Thyroid gland (tissue), 4 donors: ENCODE data around the gene A4GALT. TPM values are rescaled to one million over a fixed set of nuclear protein-coding genes. Genes with fewer than 3 reads are reported as not detected.

ENCODE experiments used
- DNase-seq, 2 donors: peaks; one replicate each; pipeline ENCODE4 v3.0.0-alpha.2; 2019
- H3K27ac ChIP-seq, 3 donors: fragments of 200-600 bp; sonication (generic); 1 replicate in 2 of 3; 2 replicates in 1 of 3; pipeline ENCODE4 v1.5.1; 2016 to 2019; ENCODE audit warnings: mild to moderate bottlenecking in 1 of 3, moderate library complexity in 1 of 3
- H3K27me3 ChIP-seq: fragments of 200-600 bp; sonication (generic); one replicate; pipeline ENCODE4 v1.5.1; 2019
- H3K36me3 ChIP-seq, 2 donors: fragments of 200-600 bp; sonication (generic); one replicate each; pipeline ENCODE4 v1.5.1; 2016 to 2019
- H3K4me1 ChIP-seq, 2 donors: fragments of 200-600 bp; sonication (generic); one replicate each; pipeline ENCODE4 v1.5.1; 2017 to 2019
- H3K4me3 ChIP-seq, 3 donors: fragments of 200-600 bp; sonication (generic); replicated peaks in 1 of 3; 1 replicate in 2 of 3; 2 replicates in 1 of 3; pipeline ENCODE4 v1.5.1; 2016; ENCODE audit warnings: mild to moderate bottlenecking in 1 of 3
- H3K9me3 ChIP-seq: fragments of 200-600 bp; sonication (generic); one replicate; pipeline ENCODE4 v1.5.1; 2017
- POLR2A ChIP-seq, 2 donors: fragments of 450-650 bp; IDR thresholded peaks; one replicate each; pipeline ENCODE4 v1.6.1; 2017; ENCODE audit warnings: antibody characterized with exemption in 2 of 2, mild to moderate bottlenecking in 2 of 2, moderate library complexity in 1 of 2
- WGBS, 2 donors: methylation state at CpG; one replicate each; pipeline ENCODE4 v1.1.5; 2017; 5-methylcytosine and 5-hydroxymethylcytosine counted together
- intact Hi-C: fragments of 100-400 bp; cut with DNase I; formaldehyde crosslinking; loops from one replicate; pipeline ENCODE4 v1.15.1; 2023
- total RNA-seq, 4 donors: library from RNA; depleted of rRNA; stranded (reverse); fragments of >200 nt; gene quantifications; one replicate each; pipeline ENCODE4 v1.2.3, GENCODE V29; 2016
- TF ChIP-seq, protein P1 (sequence below), 6 experiments: fragments of 200-600 bp in 3 of 6; fragments of 450-650 bp in 3 of 6; sonication (generic) in 3 of 6; IDR thresholded peaks; one replicate each; pipeline ENCODE4 v1.5.1; 2016 to 2019; ENCODE audit warnings: antibody characterized with exemption in 6 of 6, mild to moderate bottlenecking in 2 of 6, inconsistent platforms in 1 of 6, moderate library complexity in 1 of 6

The A4GALT gene
- total RNA-seq, 4 donors from 2014 or later: 12.6 to 23.9 (median 18.0) TPM

DNA sequence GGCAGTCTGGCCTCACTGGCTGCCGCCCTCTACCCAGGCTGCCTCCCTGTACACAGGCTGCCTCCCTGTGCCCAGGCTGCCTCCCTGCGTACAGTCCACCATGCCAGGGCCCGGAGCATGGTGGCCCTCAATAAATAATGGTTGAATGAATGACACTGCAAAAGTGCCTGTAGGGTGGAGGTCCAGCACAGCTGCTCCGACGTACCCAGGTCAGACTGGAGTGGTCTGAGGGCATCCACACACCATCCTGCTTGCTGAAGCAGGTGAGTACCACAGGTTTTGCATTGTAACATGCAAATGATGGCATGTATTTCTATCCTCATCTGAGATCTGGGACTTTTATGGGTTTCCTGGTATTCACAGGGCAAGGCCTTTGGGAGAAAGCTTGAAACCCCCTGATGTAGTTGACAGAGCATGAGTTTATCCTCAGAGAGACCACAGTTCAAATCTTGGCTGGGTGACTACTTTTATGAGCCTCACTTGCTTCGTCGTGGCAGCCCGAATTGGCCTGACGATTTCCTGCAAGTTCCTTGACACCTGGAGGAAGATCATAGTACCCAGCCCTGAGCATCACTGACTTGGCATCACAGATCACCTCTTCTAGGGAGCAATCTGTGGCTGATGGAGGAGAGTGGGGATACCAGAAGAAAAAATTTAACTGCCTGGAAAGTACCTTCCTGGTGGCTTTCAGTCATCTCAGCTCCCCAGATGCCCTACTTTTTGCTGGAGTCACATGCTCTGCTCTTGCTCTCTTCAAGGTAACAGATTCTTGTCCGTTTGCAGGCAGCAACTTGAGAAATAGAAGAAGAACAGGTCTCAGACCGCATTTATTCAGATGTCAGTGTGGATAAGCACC, 55.5 kb downstream of the A4GALT start:
- Histone ChIP-seq H3K4me1 (peaks cover 4 to 6% of the 10 kb centered on the region in 2 donors), H3K9me3 (no peaks in the 10 kb centered on the region), H3K27ac (no peak overlapping the region), H3K27me3 (no peaks in the 10 kb centered on the region), H3K4me3 (no peak overlapping the region), H3K36me3 (no peaks in the 10 kb centered on the region)
- WGBS, 2 donors: 67 to 72% methylated on average over 11 of the region's 11 CpGs
- TF ChIP-seq, protein P1, sequence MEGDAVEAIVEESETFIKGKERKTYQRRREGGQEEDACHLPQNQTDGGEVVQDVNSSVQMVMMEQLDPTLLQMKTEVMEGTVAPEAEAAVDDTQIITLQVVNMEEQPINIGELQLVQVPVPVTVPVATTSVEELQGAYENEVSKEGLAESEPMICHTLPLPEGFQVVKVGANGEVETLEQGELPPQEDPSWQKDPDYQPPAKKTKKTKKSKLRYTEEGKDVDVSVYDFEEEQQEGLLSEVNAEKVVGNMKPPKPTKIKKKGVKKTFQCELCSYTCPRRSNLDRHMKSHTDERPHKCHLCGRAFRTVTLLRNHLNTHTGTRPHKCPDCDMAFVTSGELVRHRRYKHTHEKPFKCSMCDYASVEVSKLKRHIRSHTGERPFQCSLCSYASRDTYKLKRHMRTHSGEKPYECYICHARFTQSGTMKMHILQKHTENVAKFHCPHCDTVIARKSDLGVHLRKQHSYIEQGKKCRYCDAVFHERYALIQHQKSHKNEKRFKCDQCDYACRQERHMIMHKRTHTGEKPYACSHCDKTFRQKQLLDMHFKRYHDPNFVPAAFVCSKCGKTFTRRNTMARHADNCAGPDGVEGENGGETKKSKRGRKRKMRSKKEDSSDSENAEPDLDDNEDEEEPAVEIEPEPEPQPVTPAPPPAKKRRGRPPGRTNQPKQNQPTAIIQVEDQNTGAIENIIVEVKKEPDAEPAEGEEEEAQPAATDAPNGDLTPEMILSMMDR (IDR thresholded peaks at IDR 0.05): no peak
- no peak for TF ChIP-seq POLR2A (IDR thresholded peaks at IDR 0.05)
- DNase-seq: no peak
- intact Hi-C loops: loop anchor here (10.0 kb wide), 3 partner anchors 110 to 380 kb away; no protein-coding TSS in a partner anchor

DNA sequence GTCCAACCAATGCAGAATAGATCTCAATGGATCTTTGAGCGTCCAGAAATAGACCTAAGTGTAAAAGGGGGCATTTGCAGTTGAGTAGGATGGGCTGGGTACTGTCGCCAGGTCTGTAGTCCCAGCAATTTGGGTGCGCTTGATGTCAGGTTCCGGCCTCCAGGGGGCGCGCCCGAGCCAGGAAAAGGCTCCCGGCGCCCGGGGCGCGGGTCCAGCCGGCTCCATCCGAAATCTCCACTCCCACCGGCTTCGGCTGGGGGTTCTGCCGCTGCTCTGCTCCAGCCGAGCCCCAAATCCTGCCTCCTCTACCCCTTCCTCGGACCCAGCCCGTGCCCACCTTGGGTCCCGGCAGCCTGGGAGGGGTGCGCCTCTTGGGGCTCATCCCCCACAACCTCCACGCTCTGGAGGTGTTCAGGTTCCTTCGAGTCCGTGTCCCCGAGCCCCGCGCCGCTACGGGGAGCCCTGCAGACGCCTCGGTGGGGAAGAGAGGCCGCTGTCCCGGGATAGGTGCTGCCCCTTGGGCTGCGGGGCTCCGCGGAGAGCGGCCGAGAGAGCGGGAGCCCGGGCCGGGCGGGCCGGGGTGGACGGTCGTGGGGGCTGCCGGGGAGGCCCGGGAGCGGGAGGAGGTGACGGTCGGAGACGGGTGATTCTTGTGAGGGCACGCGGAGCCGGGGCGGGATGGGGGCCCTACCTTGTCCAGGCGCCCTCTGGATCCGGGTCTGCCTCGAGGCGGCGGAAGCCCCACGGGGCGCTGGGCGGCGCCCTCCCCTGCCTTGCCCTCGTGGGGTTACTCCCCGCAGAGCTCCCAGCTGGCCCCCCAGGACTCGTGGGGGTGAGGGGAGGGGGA, 58.5 kb downstream of the A4GALT start:
- no peak for TF ChIP-seq POLR2A (IDR thresholded peaks at IDR 0.05)
- TF ChIP-seq, protein P1 (IDR thresholded peaks at IDR 0.05): peak; percentile 67 to 85 (median 74)
- intact Hi-C loops: loop anchor here (10.0 kb wide), 3 partner anchors 113 to 383 kb away; no protein-coding TSS in a partner anchor
- Histone ChIP-seq H3K9me3 (no peaks in the 10 kb centered on the region), H3K36me3 (no peaks in the 10 kb centered on the region), H3K4me1 (peaks cover 4 to 6% of the 10 kb centered on the region in 2 donors), H3K27ac (peak overlapping the region in 1 of 3 donors; percentile 56), H3K4me3 (peak overlapping the region in 2 of 3 donors; percentile 34 to 35), H3K27me3 (no peaks in the 10 kb centered on the region)
- DNase-seq: peak; percentile 77 to 85
- 0% methylated on average over 13 to 15 of the region's 68 CpGs for WGBS, 2 donors

DNA sequence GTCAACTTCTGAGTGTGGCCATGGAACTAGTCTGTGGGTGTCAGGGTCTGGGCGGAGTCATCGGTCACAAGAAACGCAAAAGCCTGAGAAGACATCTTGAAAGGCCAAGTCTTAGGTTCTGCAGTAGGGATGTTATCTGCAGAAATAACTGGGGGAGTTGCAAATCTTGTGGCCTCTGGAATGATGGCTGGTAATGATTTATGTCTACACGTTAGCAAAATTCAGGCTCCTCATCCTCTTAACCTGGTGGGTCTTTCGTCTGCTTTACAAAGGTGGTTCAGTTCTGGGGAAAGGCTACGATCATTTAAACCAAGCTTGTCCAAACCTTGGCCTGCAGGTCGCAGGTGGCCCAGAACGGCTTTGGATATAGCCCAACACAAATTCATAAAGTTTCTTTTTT, 64.1 kb downstream of the A4GALT start:
- no peak overlapping the region for H3K27ac ChIP-seq
- TF ChIP-seq, protein P1 (IDR thresholded peaks at IDR 0.05): no peak
- no peak for TF ChIP-seq POLR2A (IDR thresholded peaks at IDR 0.05)
- H3K27me3 ChIP-seq: no peaks in the 10 kb centered on the region
- H3K9me3 ChIP-seq: no peaks in the 10 kb centered on the region
- no peak overlapping the region for H3K4me3 ChIP-seq
- intact Hi-C loops: no loop called here
- 94 to 96% methylated on average over 8 of the region's 8 CpGs for WGBS, 2 donors
- no peak for DNase-seq
- no peaks in the 10 kb centered on the region for H3K36me3 ChIP-seq
- H3K4me1 ChIP-seq: no peaks in the 10 kb centered on the region

DNA sequence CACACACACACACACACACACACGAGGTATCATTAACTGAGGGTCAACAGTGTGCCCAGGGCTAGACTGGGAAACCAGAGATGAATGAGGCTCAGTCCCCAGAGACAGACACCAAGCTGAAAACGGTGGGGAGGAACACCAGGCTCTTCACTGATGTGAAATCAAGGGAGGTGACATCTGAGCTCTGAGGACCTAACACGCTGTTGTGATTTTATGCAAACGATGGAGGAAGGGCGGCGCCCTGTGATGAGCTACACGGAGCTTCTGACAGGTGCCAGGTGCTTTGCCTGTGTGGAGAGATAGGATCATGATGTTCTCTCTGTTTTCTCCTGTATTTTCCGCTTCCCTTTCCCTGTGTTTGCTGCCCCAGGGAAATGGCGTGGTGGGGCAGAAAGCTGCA, 65.0 kb downstream of the A4GALT start:
- Histone ChIP-seq H3K27me3 (no peaks in the 10 kb centered on the region), H3K36me3 (no peaks in the 10 kb centered on the region), H3K27ac (no peak overlapping the region), H3K4me3 (no peak overlapping the region), H3K9me3 (no peaks in the 10 kb centered on the region), H3K4me1 (no peaks in the 10 kb centered on the region)
- TF ChIP-seq, protein P1 (IDR thresholded peaks at IDR 0.05): no peak
- no peak for TF ChIP-seq POLR2A (IDR thresholded peaks at IDR 0.05)
- intact Hi-C loops: no loop called here
- DNase-seq: no peak
- 76 to 78% methylated on average over 9 of the region's 9 CpGs for WGBS, 2 donors
